Activated CD4-positive, alpha-beta T cell treated with anti-CD3 and anti-CD28 coated beads, Interleukin-2, Interleukin-6, amounts not matched to agents 100 ng/mL and 50 ng/mL, durations not matched to agents 16 hours and 8 hours (primary cell): ENCODE measurements around the gene RNF130.
"Not testable (repeated sequence)": the region's sequence is repeated elsewhere in the genome, so short reads cannot be mapped to it uniquely, and the experiment has no call there.

ENCODE experiments used
- DNase-seq: peaks from one replicate; pipeline ENCODE4 v3.0.0-alpha.2; 2020

The RNF130 gene

DNA sequence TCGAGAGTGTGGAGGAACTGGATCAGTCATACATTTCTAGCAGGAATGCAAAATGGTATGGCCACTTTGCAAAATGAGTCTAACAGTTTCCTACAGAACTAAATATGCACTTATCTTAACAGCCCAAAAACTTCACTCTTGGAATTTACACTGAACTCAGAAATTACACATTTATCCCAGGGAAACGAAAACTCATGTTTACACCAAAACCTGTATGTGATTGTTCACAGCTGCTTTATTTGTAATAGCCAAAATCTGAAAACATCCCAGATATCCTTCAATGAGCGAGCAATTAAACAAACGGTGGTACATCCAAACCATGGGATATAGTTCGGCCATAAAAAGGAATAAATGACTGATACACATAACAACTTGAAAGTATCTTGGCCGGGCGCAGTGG, 62.0 kb downstream of the RNF130 start:
- DNase-seq: no peak

DNA sequence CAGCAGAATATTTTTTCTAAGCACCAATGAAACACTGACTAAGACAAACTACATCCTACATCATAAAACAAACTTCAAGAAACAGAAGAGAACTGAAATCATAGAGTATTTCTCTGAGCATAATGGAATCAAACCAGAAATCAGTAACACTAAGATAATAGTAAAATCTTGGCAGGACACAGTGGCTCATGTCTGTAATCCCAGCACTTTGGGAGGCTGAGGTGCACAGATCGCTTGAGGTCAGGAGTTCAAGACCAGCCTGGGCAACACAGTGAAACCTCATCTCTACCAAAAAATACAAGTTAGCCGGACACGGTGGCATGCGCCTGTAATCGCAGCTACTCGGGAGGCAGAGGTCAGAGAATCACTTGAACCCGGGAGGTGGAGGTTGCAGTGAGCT, 63.1 kb downstream of the RNF130 start:
- DNase-seq: no peak

DNA sequence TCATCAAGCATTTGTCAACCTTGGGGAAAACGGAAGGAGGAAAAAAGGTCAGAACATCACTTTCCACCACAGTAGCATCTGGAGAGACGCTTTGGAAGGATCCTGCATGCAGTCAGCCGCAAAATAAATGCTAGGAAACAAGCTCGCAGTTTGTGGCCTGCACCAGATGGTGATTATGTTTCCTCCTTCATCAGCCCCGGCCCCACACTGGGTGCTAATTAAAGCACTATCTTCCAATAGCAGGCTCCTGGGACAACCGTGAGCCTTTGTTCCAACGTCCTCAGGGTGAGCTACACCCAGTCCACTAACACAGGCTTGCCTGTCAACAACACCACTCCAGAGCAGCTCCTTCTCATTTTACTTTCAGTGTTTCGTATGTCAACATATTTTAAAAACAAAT, 64.0 kb downstream of the RNF130 start:
- no peak for DNase-seq

DNA sequence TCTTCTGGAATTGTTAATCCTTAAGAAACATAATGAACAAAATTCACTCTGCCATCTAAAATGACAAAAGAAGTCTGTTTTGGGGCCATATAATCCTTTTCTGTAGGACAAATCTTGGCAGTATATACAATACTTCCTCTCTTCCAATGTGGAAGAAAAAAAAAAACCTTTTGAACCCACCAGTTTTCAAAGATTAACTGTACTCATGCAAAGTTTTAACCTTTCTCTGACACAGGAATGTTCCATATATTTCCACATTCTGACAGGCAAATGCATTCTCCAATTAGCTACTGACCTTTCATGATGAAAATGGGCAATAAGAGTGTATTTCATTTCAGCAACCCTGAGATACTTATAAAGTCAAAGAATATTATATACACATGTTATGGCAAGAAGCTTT, 65.4 kb downstream of the RNF130 start:
- DNase-seq: no peak

DNA sequence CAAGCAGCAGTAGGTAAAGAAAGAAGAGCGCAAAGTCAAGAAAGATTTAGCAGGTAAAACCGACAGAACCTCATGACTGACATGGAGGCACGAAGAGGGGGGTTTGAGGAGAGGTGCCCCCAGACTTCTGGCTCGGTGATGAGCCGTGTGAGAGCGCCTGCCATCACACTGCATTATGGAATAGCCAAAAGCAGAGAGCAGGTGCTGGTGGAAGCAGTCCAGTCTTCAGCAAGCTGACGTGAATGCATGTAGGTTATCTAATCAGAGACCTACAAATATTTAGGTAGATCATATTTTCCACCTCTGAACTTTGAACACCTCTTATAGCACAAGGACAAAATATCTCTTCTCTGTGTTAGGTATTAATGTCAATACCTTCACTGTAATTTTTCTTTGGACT, 68.4 kb downstream of the RNF130 start:
- no peak for DNase-seq

DNA sequence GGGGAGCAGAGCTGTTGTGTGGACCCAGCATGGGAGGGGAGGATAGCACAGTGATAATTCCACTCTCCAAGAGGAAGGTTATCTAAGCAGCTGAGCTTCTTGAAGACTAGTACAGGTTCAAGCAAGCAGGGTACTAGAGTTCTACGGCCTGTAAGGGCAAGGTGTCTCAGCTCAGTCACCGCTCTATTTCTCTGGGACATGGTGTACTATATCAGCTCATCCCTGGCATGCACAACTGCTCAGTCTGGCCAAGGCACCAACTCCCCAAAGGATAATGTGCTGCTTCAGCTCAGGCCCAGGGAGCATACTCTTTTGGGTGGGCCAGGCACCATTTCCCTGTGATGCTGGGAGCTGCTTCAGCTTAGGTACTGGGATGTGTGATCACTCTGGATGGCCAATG, 69.8 kb downstream of the RNF130 start:
- DNase-seq: no peak

DNA sequence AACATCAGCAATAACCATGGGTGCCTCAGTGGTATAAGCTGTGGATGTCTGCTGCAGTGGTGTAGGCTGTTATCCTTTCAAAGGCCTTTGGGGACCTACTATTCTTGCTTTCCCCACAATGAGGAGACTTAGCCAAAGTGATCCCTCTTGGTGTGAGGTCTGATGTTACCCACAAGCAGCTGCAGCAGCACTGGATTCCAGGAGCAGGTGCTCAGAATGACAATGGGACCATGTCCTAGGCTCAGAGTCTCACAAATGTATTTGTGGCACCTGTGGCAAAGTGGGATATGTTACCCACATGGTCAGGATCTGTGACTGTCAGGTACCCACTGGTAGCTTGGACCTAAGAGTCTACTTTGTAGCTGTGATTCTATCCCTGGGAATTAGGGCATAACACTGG, 70.4 kb downstream of the RNF130 start:
- DNase-seq: no peak

DNA sequence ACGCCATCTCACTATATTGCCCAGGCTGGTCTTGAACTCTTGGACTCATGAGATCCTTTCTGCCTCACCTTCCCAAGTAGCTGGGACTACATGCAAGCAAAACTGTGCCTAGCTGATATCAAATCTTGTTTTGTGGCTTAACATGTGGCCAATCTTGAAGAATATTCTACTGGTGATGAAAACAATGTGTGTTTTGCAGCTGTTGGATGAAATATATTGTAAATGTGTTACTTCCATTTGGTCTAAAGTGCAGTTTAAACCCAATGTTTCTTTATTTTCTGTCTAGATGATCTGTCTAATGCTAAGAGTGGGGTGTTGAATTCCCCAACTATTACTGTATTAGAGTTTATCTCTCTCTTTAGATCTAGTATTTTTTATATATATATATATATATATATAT, 73.1 kb downstream of the RNF130 start:
- no peak for DNase-seq

DNA sequence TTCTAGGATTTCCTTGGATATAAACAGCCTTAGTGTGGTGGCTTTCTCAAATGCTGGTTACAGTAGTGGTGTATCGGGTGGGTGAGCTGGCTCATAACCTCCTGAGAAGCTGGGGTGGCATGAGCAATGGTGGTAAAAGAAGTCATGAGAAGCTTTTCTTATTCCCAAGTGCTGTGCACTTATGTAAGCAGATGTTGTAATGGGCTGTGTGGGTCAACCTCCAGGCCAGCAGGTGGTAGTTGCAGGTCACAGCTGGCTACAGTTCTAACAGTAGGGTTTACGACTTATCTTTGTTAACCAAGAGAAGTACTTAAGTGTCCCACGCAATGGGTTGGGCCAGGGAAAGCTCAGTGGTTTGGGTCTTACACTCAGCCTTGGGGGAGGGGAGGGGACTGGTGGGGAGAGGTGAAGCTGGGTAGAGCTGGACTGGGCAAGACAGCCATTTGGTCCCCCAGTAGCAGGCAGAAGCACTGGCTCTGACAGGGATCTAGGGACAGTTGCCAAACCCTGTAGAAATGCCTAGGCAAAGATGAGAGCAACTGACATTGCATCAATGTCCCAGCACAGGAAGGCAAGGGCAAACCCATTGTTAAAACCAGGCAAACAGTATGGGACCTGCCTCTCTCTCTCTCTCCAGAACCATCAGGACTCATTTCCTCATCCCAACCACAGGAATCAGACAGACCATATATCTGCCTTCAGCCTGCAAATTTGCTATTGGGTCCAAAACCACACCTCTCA, 76.8 kb downstream of the RNF130 start:
- no peak for DNase-seq

DNA sequence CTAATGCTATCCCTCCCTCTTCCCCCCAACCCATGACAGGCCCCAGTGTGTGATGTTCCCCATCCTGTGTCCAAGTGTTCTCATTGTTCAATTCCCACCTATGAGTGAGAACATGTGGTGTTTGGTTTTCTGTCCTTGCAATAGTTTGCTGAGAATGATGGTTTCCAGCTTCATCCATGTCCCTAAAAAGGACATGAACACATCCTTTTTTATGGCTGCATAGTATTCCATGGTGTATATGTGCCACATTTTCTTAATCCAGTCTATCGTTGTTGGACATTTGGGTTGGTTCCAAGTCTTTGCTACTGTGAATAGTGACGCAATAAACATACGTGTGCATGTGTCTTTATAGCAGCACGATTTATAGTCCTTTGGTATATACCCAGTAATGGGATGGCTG, 78.7 kb downstream of the RNF130 start:
- DNase-seq: not testable (repeated sequence)

DNA sequence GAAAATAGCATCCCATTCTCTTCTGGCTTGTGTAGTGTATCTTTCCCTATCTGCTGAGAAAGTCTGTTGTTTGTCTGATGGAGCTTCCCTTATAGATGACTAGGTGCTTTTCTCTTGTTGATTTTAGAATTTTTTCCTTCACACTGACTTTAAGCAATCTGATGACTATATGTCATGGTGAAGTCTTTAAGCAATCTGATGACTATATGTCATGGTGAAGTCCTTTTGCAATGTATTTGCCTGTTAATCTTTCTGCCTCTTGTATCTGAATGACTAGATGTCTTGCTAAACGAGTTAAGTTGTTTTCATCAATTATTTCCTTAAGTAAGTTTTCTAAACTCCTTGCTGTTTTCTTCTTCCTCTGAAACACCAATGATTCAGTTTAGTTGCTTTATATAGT, 80.5 kb downstream of the RNF130 start:
- no peak for DNase-seq

DNA sequence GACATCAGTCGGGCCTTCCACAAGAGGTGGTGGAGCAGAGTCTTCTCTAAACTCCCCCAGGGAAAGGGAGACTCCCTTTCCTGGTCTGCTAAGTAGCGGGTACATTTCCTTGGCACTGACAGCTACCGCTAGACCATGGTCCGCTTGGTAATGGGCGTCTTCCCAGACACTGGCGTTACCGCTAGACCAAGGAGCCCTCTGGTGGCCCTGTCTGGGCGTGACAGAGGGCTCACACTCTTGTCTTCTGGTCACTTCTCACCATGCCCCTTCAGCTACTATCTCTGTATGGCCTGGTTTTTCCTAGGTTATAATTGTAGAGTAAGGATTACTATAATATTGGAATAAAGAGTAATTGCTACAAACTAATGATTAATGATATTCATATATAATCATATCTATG, 81.0 kb downstream of the RNF130 start:
- not testable (repeated sequence) for DNase-seq

DNA sequence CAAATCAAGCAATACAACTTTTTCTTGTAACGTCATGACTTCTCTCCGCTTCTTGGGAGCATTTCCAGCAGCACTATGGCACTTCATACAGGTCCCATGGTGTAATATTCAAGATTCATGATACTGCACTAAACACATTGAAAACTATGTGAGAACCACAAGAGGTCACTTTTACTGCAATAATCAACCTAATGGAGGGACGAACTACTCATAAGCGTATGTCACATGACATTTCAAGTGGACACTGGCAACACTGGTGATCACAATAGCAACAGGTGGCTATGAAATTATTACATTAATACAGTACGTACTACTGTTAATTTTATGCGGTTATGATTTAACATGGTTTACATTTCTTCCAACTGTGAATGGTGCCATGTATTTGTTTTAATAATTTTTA, 85.2 kb downstream of the RNF130 start:
- no peak for DNase-seq

DNA sequence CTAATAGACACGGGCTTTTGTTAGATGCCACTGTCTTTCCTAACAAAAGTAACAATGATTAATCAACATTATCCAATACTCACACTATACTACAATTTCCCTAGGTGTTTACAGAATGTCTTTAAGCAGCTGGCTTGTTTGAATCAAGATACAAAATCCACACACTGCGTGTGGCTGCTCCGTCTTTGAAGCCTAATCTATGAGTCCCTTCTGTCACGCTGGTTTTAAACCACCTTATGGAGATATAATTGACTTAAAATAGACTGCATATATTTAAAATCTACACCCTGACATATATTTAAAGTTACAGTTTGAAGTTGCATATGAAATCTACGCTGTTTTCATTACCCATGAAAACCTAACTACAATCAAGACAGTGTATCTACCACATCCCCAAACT, 89.9 kb downstream of the RNF130 start:
- no peak for DNase-seq

DNA sequence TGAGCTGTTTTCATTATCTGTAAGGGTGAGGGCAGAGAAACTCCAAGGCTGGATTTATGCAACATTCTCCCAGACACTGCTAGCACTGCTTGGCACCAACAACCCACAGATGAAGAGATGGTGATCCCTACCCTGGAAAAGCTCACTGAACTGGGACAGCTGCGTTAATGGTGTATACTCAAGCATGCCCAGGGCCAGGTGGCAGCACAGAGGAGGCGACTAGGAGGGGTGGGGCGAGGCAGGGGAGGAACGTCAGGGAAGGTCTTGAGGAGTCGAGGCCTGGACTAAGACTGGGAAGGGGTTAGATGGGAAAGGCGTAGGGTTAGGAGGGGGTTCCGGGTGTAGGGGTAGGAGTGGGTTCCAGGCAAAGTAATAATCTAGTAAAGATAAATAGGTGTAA, 90.8 kb downstream of the RNF130 start:
- no peak for DNase-seq

DNA sequence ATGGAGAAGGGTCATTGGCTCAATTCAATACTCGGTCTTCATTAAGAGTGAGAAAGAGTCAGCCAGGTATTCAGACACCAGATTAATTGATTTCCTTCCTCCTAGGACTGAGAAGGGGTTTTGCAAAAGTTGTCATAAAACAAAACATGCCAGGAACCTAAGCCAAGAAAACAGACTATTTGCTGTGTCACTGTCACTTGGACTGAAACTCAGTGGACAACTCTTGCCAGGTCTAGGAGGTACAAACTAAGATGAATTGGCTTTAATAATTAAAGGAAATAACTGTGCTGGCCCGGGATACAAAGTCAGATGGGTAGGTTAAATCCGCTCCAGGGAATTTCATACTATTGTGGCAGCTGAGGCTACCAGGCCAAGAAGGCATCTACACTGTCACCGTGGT, 92.8 kb downstream of the RNF130 start:
- no peak for DNase-seq

DNA sequence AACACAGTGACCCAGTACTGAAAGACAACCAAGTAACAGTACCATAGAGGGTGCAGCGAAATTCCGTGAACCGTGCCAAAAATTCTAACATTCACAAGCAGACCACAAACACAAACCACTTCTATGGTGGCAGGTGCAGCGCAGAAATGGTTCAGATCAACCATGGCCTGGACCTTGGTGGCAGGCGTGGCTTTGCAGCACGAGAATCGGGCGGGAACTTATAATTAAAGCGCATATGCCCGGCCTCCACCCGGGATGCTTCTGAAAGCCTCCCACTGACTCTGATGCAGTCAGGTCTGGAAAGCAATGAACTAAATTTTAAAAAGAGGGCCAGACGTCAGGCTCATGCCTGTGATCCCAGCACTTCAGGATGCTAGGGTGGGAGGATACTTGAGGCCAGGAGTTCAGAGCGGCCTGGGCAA, 95.8 kb downstream of the RNF130 start:
- DNase-seq: no peak

DNA sequence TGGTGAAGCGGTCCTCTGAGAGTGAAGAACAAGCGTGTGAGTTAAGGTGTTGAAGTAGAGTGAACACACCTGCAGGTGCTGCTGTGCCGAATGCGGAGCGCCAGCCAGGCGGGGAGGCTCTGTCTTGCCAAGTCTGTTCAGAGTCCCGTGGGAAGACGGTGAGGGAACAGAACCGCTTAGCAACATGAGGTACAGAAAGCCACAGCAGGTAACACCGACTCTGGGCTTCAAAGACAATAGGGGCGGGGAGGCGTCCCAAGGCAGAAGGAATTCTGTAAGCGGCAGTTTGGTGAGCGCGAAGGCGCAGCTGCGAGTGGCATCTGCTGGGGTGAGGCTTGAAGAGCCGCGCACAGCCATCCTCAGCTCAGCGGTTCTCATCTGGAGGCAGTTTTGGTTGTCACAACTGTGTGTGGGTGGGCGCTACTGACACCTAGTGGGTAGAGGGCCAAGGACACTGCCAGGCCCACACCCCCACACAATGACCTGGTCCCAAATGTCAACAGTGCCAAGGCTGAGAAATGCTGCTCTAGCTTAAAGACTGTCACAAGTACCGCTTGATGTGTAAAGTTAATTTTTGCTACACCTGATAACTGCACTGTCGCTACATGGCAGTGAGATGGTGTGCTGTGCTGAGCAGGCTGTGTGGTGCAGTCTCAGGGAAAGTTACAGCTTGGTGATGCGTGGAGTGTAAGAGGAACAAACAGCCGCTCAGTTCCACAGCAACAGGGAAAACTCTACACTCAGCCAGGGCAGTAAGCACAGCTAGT, 96.4 kb downstream of the RNF130 start:
- peak; percentile 48 for DNase-seq

DNA sequence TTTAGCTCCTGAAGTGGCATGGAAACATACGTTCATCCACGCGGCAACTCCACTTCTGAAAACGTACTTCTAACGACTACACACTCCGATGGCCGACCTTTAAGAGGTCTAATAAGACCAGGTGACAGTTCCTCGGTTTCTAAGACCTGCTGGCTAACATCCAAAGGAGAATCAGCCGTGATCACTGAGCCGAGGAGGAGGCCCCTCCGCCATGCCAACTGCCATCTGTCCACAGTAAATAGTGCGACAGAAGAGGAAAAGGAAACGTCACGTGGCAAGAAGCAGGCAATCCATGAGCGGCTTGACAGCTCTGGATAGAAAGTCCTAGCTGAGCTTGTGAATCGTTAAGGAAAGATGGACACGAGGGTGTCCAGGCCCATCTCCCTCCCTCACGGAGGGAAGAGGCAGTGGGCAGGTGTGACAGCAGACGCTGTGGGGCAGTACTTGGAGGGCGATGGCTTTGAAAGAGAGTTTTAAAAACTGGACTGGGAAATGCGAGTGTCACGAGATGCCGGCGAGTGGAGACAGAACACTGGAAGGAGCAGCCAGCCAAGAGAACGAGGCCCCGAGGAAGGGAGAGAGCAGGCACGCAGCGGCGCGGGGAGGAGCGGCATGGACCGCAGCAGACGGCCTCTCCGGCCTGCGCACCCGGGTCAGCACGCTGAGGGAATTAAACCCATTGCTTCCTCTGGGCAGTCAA, 97.2 kb downstream of the RNF130 start:
- DNase-seq: no peak

DNA sequence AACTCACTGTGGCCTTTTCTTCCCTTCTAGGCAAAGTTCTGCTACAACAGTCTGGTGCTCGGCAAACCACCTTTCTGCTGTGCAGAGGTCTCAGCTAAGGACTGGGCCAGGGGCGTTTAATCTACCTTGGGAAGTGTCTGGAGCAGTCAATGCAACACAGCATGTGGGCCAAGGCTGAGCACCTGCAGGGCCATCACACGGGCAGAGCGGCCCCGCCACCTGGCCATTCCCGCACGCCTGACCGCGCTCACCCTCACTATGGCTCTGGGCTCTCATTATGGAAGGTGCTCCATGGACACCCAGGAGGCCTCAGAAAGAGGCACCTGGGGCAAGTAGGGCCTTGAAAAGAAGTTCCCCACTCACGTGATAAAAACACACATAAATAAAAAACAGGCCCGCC, 98.2 kb downstream of the RNF130 start:
- DNase-seq: no peak

DNA sequence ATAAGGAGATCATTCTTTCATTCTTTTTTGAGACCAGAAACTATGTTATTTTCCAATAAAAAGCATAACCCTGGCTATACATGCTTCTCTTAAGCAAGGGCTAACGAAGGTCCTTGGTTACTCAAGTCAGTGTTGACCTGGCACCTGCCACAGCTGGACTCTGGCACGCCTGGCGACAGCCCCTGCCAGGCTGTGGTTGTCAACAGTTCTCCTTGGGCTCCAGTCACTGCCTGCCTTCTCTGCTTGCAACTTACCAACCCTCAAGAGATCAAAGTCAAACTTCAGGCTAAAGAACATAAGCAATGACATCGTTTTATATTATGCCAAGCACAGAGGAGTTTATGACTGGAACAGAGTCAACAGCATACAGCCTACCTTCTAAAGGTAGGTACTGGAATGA, 102.4 kb downstream of the RNF130 start:
- DNase-seq: no peak

DNA sequence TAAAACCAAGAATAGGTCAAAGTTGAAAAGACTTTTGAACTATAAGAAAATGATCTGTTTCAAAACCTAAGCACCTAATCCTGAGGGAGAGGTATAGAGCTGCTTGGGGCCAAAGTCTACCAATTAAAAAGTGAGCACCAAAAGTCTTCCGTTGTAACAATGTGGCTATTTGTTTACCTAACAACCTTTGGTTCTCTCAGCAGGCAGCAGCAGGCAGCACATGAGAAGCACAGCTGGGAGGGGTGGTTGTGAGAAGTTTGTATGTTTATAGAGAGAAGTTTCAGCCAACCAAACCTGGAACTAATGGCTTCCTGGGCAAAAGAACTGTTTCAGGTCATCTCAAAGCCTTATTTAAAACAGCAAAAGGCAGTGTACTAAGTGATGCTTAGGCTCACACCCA, 104.1 kb downstream of the RNF130 start:
- DNase-seq: no peak

DNA sequence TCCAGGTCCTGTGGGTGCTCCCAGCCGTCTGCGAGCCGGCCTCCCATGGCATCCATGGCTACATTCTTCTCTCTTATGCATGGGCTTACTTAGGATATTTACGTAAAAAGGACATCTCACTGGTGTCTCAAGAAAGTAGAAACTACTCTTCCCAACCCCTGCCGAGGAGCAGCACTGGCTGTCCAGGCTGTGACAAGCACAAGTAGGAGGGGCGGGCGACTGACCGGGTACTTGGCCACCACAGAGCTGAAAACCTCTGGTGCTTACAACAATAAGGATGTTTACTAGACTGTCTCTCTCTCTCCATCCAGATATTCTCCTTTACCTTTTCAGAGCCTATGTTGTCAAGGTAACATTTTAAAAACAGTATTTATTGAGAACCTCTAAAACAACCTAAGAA, 107.5 kb downstream of the RNF130 start:
- no peak for DNase-seq

DNA sequence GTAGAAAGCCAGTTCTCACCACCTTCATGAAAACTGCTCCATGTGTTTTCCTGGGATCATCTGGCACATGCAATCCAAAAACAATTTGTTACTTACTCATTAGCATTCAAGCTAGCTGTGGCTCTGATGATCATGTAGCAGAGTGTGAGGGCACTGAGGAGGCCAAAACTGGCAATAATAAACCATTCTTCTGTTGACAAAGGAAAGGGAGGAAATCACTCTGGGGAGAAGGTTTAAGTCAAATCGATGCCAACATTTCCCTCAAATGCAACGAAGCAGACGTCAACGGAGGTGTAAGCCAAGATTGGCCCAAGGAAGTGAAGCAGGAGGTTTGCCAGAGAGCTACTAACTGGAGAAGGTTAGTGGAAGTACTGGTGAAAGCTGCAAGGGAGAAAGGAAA, 108.2 kb downstream of the RNF130 start:
- no peak for DNase-seq
